ENCODE measurements around the gene VSIG10L. TPM values are rescaled to one million over a fixed set of nuclear protein-coding genes. Genes with fewer than 3 reads are reported as not detected.

VSIG10L gene
- polyA plus RNA-seq, 1 experiment, result 1.0 TPM

- POLR2A ChIA-PET, result no interaction called here
- H3K27ac ChIP-seq (ENCODE audit: low read depth, low read length), result no peak within 1 kb of the TSS
- H3K27me3 ChIP-seq (ENCODE audit: control insufficient read depth, insufficient read depth, low read length), result peaks cover 11% of the 10 kb centered on the region
- no peak for DNase-seq (ENCODE audit: low read depth, low spot score)
- no peaks in the 10 kb centered on the region for H3K9me3 ChIP-seq (ENCODE audit: control insufficient read depth, insufficient read depth, low read length)
- no peak within 1 kb of the TSS for H3K4me3 ChIP-seq (ENCODE audit: low read depth, low read length)
- no peak for TF ChIP-seq CTCF (IDR thresholded peaks at IDR 0.05; ENCODE audit: low read depth, low read length)
- CTCF ChIA-PET, result no interaction called here
Observed at GRCh38 chr19:51311351-51312257, 30.3 kb downstream of the VSIG10L start, which contains the start of gene IGLON5. Gene IGLON5 (plus strand): TSS chr19:51311644. CDS start chr19:51311848, 204 bp downstream.

DNA sequence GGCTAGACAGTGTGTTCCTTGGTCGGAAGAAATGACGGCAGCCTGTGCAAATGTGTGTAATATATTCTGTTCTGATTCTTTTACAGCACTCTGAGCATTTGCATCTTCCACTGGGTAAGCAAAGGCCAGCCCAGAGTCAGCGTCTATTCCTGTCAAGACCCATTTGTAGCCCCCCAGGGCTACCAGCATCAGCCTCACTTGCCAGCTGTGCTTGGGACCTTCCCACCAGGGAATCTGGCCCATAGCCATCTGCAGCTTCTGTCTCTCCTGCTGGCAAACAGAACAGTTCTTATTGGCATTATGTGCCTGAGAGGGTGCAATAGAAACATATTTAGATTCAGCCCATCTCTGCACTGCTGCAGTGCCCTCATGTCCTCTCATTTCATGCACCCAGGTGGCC lies 36.5 kb downstream of the VSIG10L start:
- CTCF ChIA-PET, result no interaction called here

GRCh38 chr19:51301266-51301665 lies 40.7 kb downstream of the VSIG10L start:
- TF ChIP-seq CTCF (IDR thresholded peaks at IDR 0.05; ENCODE audit: low read depth, low read length), result no peak
- H3K27me3 ChIP-seq (ENCODE audit: control insufficient read depth, insufficient read depth, low read length), result no peaks in the 10 kb centered on the region
- POLR2A ChIA-PET, result no interaction called here
- no peak for DNase-seq (ENCODE audit: low read depth, low spot score)
- CTCF ChIA-PET, result no interaction called here
- no peak overlapping the region for H3K4me3 ChIP-seq (ENCODE audit: low read depth, low read length)
- H3K27ac ChIP-seq (ENCODE audit: low read depth, low read length), result no peak overlapping the region
- no peaks in the 10 kb centered on the region; the same call in 1 of the 2 replicates for H3K9me3 ChIP-seq (ENCODE audit: control insufficient read depth, insufficient read depth, low read length)

More for the DNA sequence above, 36.5 kb downstream of the VSIG10L start:
- no peak for TF ChIP-seq CTCF (IDR thresholded peaks at IDR 0.05; ENCODE audit: low read depth, low read length)
- Histone ChIP-seq H3K4me3 (ENCODE audit: low read depth, low read length) (no peak overlapping the region), H3K9me3 (ENCODE audit: control insufficient read depth, insufficient read depth, low read length) (no peaks in the 10 kb centered on the region), H3K27me3 (ENCODE audit: control insufficient read depth, insufficient read depth, low read length) (no peaks in the 10 kb centered on the region), H3K27ac (ENCODE audit: low read depth, low read length) (no peak overlapping the region)
- POLR2A ChIA-PET, result no interaction called here
- no peak for DNase-seq (ENCODE audit: low read depth, low spot score)

DNA sequence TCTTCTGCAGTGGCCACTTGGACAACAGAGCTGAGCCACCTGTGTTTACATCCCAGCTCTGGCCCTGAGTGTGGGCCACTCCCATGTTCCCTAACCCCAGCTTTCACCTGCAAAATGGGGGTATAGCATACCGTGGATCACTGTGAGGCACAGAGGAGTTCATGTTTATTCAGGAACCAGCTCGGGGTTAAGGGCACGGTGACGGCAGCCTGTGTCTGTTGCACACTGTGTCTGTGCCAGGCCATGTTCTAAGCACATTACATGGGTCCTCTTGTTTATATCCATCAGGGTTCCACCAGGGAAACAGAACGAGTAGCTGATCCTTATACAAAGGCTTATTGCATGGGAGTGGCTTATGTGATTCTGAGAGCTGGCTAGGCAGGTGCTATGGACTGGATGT lies 44.5 kb downstream of the VSIG10L start:
- Histone ChIP-seq H3K4me3 (ENCODE audit: low read depth, low read length) (no peak overlapping the region), H3K27me3 (ENCODE audit: control insufficient read depth, insufficient read depth, low read length) (no peaks in the 10 kb centered on the region), H3K27ac (ENCODE audit: low read depth, low read length) (no peak overlapping the region), H3K9me3 (ENCODE audit: control insufficient read depth, insufficient read depth, low read length) (no peaks in the 10 kb centered on the region; the same call in 1 of the 2 replicates)
- no peak for DNase-seq (ENCODE audit: low read depth, low spot score)
- POLR2A ChIA-PET, result no interaction called here
- TF ChIP-seq CTCF (IDR thresholded peaks at IDR 0.05; ENCODE audit: low read depth, low read length), result no peak
- CTCF ChIA-PET, result no interaction called here

GRCh38 chr19:51296336-51297093 lies 45.4 kb downstream of the VSIG10L start:
- Histone ChIP-seq H3K9me3 (ENCODE audit: control insufficient read depth, insufficient read depth, low read length) (no peaks in the 10 kb centered on the region; the same call in 1 of the 2 replicates), H3K27ac (ENCODE audit: low read depth, low read length) (no peak overlapping the region), H3K27me3 (ENCODE audit: control insufficient read depth, insufficient read depth, low read length) (no peaks in the 10 kb centered on the region), H3K4me3 (ENCODE audit: low read depth, low read length) (no peak overlapping the region)
- POLR2A ChIA-PET, result no interaction called here
- TF ChIP-seq CTCF (IDR thresholded peaks at IDR 0.05; ENCODE audit: low read depth, low read length), result no peak
- no peak for DNase-seq (ENCODE audit: low read depth, low spot score)
- CTCF ChIA-PET, result no interaction called here
